Naive thymus-derived CD8-positive, alpha-beta T cell (primary cell): Measurements from ENCODE around the gene ARFIP2. TPM values are rescaled to one million over a fixed set of nuclear protein-coding genes. Genes with fewer than 3 reads are reported as not detected.

ENCODE experiments used
- ATAC-seq, 2 donors: fragments of 150-1000 bp; cut with Tn5 transposase in 1 of 2; sonication (Bioruptor Pico), chemical (Tn5 transposase) in 1 of 2; 1 replicate in 1 of 2; 2 replicates in 1 of 2; pipeline ENCODE4 v1.10.0; 2021; ENCODE audit warnings: mild to moderate bottlenecking in 2 of 2, moderate library complexity in 2 of 2
- POLR2A ChIA-PET: fragments of 350-600 bp; sonication (Branson Sonifier 250); formaldehyde crosslinking; loops from one replicate; lab custom pipeline; 2021; ENCODE audit warnings: antibody characterized with exemption; lab: Charles Lee
- DNase-seq, 10 donors: peaks; one replicate each; pipeline versions ENCODE4 v3.0.0 to v3.0.0-alpha.2; 2020 to 2022
- H3K27ac Mint-ChIP-seq, 10 donors: one replicate each; pipeline ENCODE4 v1.8.0; 2020 to 2022; ENCODE audit warnings: mild to moderate bottlenecking in 10 of 10, mixed read lengths in 10 of 10, moderate library complexity in 4 of 10, inconsistent platforms in 1 of 10
- H3K27me3 Mint-ChIP-seq, 5 donors: one replicate each; pipeline ENCODE4 v1.8.0; 2021 to 2022; ENCODE audit warnings: mixed read lengths in 5 of 5
- H3K36me3 Mint-ChIP-seq, 3 donors: one replicate each; pipeline ENCODE4 v1.8.0; 2020 to 2022; ENCODE audit warnings: mixed read lengths in 3 of 3, mild to moderate bottlenecking in 2 of 3, inconsistent platforms in 1 of 3
- H3K4me1 Mint-ChIP-seq, 4 donors: one replicate each; pipeline ENCODE4 v1.8.0; 2021 to 2022; ENCODE audit warnings: mixed read lengths in 4 of 4
- H3K4me3 Mint-ChIP-seq, 10 donors: one replicate each; pipeline ENCODE4 v1.8.0; 2020 to 2022; ENCODE audit warnings: mild to moderate bottlenecking in 10 of 10, mixed read lengths in 10 of 10, moderate library complexity in 6 of 10, inconsistent platforms in 1 of 10
- H3K9me3 Mint-ChIP-seq, 9 donors: one replicate each; pipeline ENCODE4 v1.8.0; 2020 to 2022; ENCODE audit warnings: mixed read lengths in 9 of 9, mild to moderate bottlenecking in 3 of 9, inconsistent platforms in 1 of 9, moderate library complexity in 1 of 9
- polyA plus RNA-seq, 3 donors: library from polyadenylated mRNA; unstranded; fragments of 300-500 nt; fragmentation: Illumina TruSeq; gene quantifications; one replicate each; pipeline ENCODE4 v1.2.3, GENCODE V29; 2021
- total RNA-seq, 8 experiments: library from RNA in 2 of 8; stranded (reverse) in 2 of 8; gene quantifications; one replicate each; pipeline ENCODE4 v1.2.3 and lab custom pipeline; 2021 to 2026

Gene ARFIP2
- total and polyA plus RNA-seq, 5 experiments from 2014 or later = 31.1 to 56.1 (median 43.8) TPM

GRCh38 chr11:6480299-6480914 lies 724 bp downstream of the ARFIP2 start:
- ATAC-seq = no peak
- H3K4me3 Mint-ChIP-seq = peak overlapping the region; percentile 93 to 99 (median 96)

GRCh38 chr11:6476571-6476970 lies 4.6 kb downstream of the ARFIP2 start:
- Mint-ChIP-seq H3K4me3 (peak overlapping the region in 1 of 10 donors; percentile 38), H3K36me3 (peaks cover 0 to 19% (median 0%) of the 10 kb centered on the region in 3 donors), H3K27ac (peak overlapping the region in 3 of 10 donors; percentile 16 to 84 (median 81)), H3K9me3 (no peaks in the 10 kb centered on the region), H3K4me1 (peaks cover 27 to 49% (median 40%) of the 10 kb centered on the region in 4 donors), H3K27me3 (no peaks in the 10 kb centered on the region)
- POLR2A ChIA-PET = interaction anchor here (0.9 kb wide), 1 partner anchor 12 kb away, joined by 3 read pairs; no protein-coding TSS in a partner anchor
- ATAC-seq (no peak), DNase-seq (no peak)

More at GRCh38 chr11:6480299-6480914, 724 bp downstream of the ARFIP2 start:
- peak overlapping the region; percentile 96 to 99 (median 99) for H3K27ac Mint-ChIP-seq
- POLR2A ChIA-PET = interaction anchor here (2.0 to 2.1 kb wide), 2 partner anchors 77 to 123 kb away, joined by 15 to 22 read pairs; partner anchors contain the start of genes ILK and RRP8
- DNase-seq = no peak
- peaks cover 0 to 19% (median 0%) of the 10 kb centered on the region in 3 donors for H3K36me3 Mint-ChIP-seq
- H3K27me3 Mint-ChIP-seq = no peaks in the 10 kb centered on the region
- peaks cover 28 to 46% (median 43%) of the 10 kb centered on the region in 4 donors for H3K4me1 Mint-ChIP-seq
- no peaks in the 10 kb centered on the region for H3K9me3 Mint-ChIP-seq

DNA sequence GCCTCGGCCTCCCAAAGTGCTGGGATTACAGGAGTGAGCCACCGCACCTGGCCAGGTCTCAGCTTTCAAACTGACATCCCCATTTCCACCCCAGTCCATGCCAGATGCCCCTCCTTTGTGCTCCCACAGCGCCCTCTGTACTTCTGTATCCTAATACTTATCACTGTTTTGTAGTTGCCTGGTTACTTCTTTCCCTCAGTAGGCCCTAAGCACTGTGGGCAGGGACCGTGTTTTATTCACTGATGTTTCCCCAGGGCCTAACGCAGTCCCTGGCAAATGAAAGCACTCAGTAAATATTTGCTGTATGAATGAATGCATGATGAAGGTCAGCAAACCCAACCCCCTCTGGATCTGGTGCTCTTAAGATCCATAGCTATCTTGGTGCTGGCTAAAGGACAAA lies 5.2 kb downstream of the ARFIP2 start:
- peaks cover 25 to 47% (median 38%) of the 10 kb centered on the region in 4 donors for H3K4me1 Mint-ChIP-seq
- peak overlapping the region in 1 of 10 donors; percentile 7 for H3K4me3 Mint-ChIP-seq
- H3K9me3 Mint-ChIP-seq = no peaks in the 10 kb centered on the region
- DNase-seq (no peak), ATAC-seq (no peak)
- H3K27ac Mint-ChIP-seq = peak overlapping the region in 8 of 10 donors; percentile 22 to 91 (median 56)
- H3K27me3 Mint-ChIP-seq = no peaks in the 10 kb centered on the region
- POLR2A ChIA-PET = interaction anchor here (0.8 to 0.9 kb wide), 2 partner anchors 12 to 17 kb away, joined by 3 read pairs; no protein-coding TSS in a partner anchor
- H3K36me3 Mint-ChIP-seq = peaks cover 0 to 19% (median 0%) of the 10 kb centered on the region in 3 donors

DNA sequence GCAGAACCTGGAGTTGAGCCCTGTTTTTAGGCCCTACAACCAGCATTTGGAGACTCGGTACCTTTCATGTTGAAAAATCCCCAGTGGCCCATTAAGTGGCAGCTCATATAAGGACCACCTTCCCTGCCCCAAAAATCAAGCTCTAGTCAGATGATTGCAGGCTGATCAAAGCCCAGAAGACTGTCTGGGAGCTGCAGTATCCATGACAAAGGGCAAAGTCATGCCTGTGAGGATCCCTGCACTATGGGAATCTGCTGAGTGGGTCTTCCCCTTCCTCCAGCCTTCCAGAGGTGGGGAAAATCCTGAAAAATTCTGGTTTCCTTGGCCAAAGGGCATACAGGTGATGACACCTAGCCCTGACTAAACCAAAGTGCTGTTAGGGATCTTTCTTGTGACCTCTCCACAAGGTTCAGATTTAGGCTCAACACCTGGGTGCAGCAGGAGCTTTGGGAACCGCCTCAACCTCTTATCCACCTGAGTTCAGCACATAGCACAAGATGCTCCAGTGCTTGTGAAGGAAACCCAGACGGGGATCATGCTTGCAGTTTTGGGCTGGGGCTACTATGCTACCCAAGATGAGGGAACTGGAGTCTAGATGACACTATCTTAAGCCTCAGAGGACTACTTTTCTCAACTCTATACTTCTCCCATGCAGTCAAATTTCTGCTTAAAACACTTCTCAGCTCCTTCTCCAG lies 6.2 kb downstream of the ARFIP2 start:
- POLR2A ChIA-PET = interaction anchor here (0.6 to 1.5 kb wide), 5 partner anchors 11 to 193 kb away, joined by 3 to 4 read pairs (median 3); partner anchors contain the start of gene SMPD1
- Mint-ChIP-seq H3K4me3 (peak overlapping the region; percentile 28 to 92 (median 77)), H3K27me3 (no peaks in the 10 kb centered on the region), H3K36me3 (peaks cover 0 to 19% (median 0%) of the 10 kb centered on the region in 3 donors), H3K9me3 (no peaks in the 10 kb centered on the region), H3K27ac (peak overlapping the region; percentile 32 to 91 (median 84)), H3K4me1 (peaks cover 19 to 38% (median 28%) of the 10 kb centered on the region in 4 donors)
- ATAC-seq (no peak), DNase-seq (no peak)

DNA sequence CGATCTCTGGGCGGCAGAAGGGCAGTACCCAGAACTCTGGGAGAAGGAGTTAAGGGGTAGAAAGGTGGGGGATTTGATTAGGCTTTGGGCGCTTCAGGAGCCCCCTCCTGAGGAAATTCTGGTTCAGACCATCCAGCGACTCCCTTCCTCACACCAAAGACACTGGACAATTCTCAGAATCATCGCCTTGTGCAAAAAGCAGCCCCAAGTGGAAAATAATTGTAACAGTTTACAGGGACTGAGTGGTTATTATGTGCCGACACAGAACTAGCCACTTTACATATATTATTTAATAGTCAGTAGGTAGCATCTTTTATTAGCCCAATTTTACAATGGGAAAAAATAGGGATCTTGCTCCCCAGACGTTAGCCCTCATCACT lies 6.7 kb downstream of the ARFIP2 start:
- ATAC-seq = peak in 1 of 2 donors; percentile 4
- POLR2A ChIA-PET = interaction anchor here (0.8 to 1.5 kb wide), 3 partner anchors 10 to 139 kb away, joined by 3 to 4 read pairs (median 3); partner anchors contain the start of gene SMPD1

DNA sequence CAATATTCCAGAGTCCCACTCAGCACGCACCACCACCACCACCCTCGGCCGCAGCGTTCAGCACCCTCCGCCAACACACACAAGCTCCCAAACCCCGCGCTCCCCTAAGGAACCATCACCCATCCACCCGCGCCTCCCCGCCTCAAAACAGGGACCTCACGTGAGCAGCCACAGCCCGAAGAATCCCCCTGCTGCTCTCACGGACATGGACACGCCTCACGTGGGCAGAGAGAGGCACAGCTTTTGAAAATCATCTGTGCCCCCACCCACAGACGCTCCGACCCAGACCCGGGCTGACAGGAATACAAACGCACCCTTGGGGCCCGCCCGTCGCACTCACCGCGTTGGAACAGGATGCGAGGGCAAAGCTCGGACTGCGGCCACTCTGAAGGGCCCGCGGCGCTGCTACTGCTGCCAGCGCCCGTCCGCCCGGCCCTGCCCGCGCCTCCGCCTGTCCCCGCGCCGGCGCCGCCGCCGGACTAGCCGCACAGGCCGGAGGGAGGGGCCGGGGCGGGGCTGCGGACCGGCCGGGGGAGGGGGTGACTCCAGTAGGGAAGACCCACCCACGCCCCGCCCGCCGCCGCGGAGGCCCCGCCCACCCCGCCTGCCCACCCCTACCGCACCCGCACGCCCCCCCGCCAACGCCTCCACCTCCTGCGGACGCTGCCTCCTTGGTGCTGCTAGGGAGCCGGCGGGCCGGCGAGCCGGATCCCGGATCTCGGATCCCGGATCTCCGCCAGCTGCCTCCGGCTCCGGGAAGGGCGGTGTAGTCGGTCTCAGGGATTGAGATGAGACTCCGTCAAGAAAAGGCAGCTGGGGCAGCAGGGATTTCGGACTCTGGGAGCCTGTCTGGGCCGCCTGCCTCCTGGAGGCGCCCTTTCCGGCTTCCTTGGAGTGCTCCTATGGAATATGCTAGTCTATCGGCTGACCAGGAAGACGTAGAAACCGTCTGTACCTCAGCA lies 7.4 kb downstream of the ARFIP2 start, which contains the start of gene TRIM3:
Gene TRIM3, minus strand, starts transcription at position 491 of the 962 bp plus-strand sequence. CDS start 8,246 bp downstream, outside the sequence.
- Mint-ChIP-seq H3K4me3 (peak within 1 kb of the TSS; percentile 81 to 93 (median 88)), H3K4me1 (peaks cover 14 to 26% (median 19%) of the 10 kb centered on the region in 4 donors), H3K27ac (peak within 1 kb of the TSS; percentile 33 to 91 (median 88)), H3K36me3 (peaks cover 0 to 16% (median 0%) of the 10 kb centered on the region in 3 donors), H3K27me3 (no peaks in the 10 kb centered on the region), H3K9me3 (no peaks in the 10 kb centered on the region)
- peak; percentile 25 to 82 (median 62) for DNase-seq
- ATAC-seq = peak; percentile 66 to 75
- POLR2A ChIA-PET = interaction anchor here (0.7 to 2.1 kb wide), 9 partner anchors 8 to 139 kb away, joined by 3 to 11 read pairs (median 4); partner anchors contain the start of genes ARFIP2, TAF10 and TIMM10B

More for the DNA sequence above, 6.7 kb downstream of the ARFIP2 start:
- Mint-ChIP-seq H3K27me3 (no peaks in the 10 kb centered on the region), H3K4me1 (peaks cover 16 to 32% (median 22%) of the 10 kb centered on the region in 4 donors), H3K4me3 (peak overlapping the region; percentile 74 to 92 (median 80)), H3K36me3 (peaks cover 0 to 19% (median 0%) of the 10 kb centered on the region in 3 donors), H3K9me3 (no peaks in the 10 kb centered on the region), H3K27ac (peak overlapping the region; percentile 32 to 91 (median 84))
- DNase-seq = no peak

- Mint-ChIP-seq H3K9me3 (no peaks in the 10 kb centered on the region), H3K4me3 (peak overlapping the region; percentile 40 to 93 (median 80)), H3K4me1 (peaks cover 14 to 23% (median 19%) of the 10 kb centered on the region in 4 donors), H3K27me3 (no peaks in the 10 kb centered on the region), H3K36me3 (peaks cover 0 to 12% (median 0%) of the 10 kb centered on the region in 3 donors), H3K27ac (peak overlapping the region in 9 of 10 donors; percentile 14 to 89 (median 77))
- ATAC-seq (no peak), DNase-seq (no peak)
- POLR2A ChIA-PET = interaction anchor here (0.5 to 2.1 kb wide), 9 partner anchors 9 to 140 kb away, joined by 3 to 11 read pairs (median 3); partner anchors contain the start of genes ARFIP2, TAF10 and TIMM10B
Measured at GRCh38 chr11:6472934-6473333, 8.2 kb downstream of the ARFIP2 start.

- H3K36me3 Mint-ChIP-seq = peaks cover 0 to 6% (median under 1%) of the 10 kb centered on the region in 3 donors
- POLR2A ChIA-PET = interaction anchor here (1.3 kb wide), 1 partner anchor 12 kb away, joined by 7 read pairs; the partner anchor contains the start of genes ARFIP2 and TIMM10B
- ATAC-seq = no peak
Measured at GRCh38 chr11:6469599-6469998, 11.5 kb downstream of the ARFIP2 start.

GRCh38 chr11:6468712-6469495 lies 12.2 kb downstream of the ARFIP2 start:
- Mint-ChIP-seq H3K9me3 (no peaks in the 10 kb centered on the region), H3K27ac (no peak overlapping the region), H3K36me3 (peaks cover 0 to 8% (median 5%) of the 10 kb centered on the region in 3 donors), H3K4me3 (no peak overlapping the region), H3K4me1 (peaks cover 10 to 19% (median 17%) of the 10 kb centered on the region in 4 donors), H3K27me3 (no peaks in the 10 kb centered on the region)
- POLR2A ChIA-PET = interaction anchor here (0.6 to 1.3 kb wide), 2 partner anchors 13 to 85 kb away, joined by 5 to 7 read pairs; partner anchors contain the start of genes ARFIP2 and TIMM10B
- DNase-seq (no peak), ATAC-seq (no peak)

More at GRCh38 chr11:6469599-6469998, 11.5 kb downstream of the ARFIP2 start:
- Mint-ChIP-seq H3K27ac (no peak overlapping the region), H3K27me3 (no peaks in the 10 kb centered on the region), H3K4me3 (no peak overlapping the region), H3K9me3 (no peaks in the 10 kb centered on the region), H3K4me1 (peaks cover 10 to 24% (median 18%) of the 10 kb centered on the region in 4 donors)
- no peak for DNase-seq

GRCh38 chr11:6459099-6459450 lies 22.1 kb downstream of the ARFIP2 start:
- ATAC-seq (no peak), DNase-seq (no peak)
- no peaks in the 10 kb centered on the region for H3K9me3 Mint-ChIP-seq
- H3K36me3 Mint-ChIP-seq = peaks cover 0 to 30% (median 8%) of the 10 kb centered on the region in 3 donors
- H3K27me3 Mint-ChIP-seq = no peaks in the 10 kb centered on the region
- no peak overlapping the region for H3K4me3 Mint-ChIP-seq
- H3K27ac Mint-ChIP-seq = peak overlapping the region in 1 of 10 donors; percentile 33
- H3K4me1 Mint-ChIP-seq = no peaks in the 10 kb centered on the region
- POLR2A ChIA-PET = no interaction called here
